WERI-Rb-1 (cell line): ENCODE data around the gene FLOT1.
A peak's percentile ranks its signal among the peaks of the same experiment; 100 is the strongest.

Source experiments
- DNase-seq: peaks from one replicate; pipeline ENCODE4 v3.0.0-alpha.2; 2020
- H3K27ac ChIP-seq: fragments of 250-450 bp; sonication (Bioruptor Pico); 2 replicates; pipeline ENCODE4 v1.5.1; 2020; ENCODE audit warnings: mild to moderate bottlenecking, moderate library complexity
- H3K27me3 ChIP-seq: fragments of 250-450 bp; sonication (Bioruptor Pico); 2 replicates; pipeline ENCODE4 v1.5.1; 2021; ENCODE audit warnings: mild to moderate bottlenecking, low read depth, moderate library complexity; ENCODE audit not compliant: insufficient read depth, severe bottlenecking
- H3K36me3 ChIP-seq: fragments of 250-450 bp; sonication (Bioruptor Pico); 2 replicates; pipeline ENCODE4 v1.5.1; 2020; ENCODE audit warnings: mild to moderate bottlenecking, moderate library complexity
- H3K4me3 ChIP-seq: 2 replicates; pipeline ENCODE4 v1.5.1; 2011; ENCODE audit warnings: low read depth, mild to moderate bottlenecking, control low read depth, low read length
- H3K9me3 ChIP-seq: fragments of 250-450 bp; sonication (Bioruptor Pico); 2 replicates; pipeline ENCODE4 v1.5.1; 2021; ENCODE audit warnings: mild to moderate bottlenecking, moderate library complexity; ENCODE audit not compliant: severe bottlenecking
- TF ChIP-seq, protein P1 (sequence below): IDR thresholded peaks from 2 replicates; pipeline ENCODE4 v1.5.1; 2011; ENCODE audit warnings: low read depth, mild to moderate bottlenecking, control low read depth, inconsistent platforms, low read length

Gene FLOT1

DNA sequence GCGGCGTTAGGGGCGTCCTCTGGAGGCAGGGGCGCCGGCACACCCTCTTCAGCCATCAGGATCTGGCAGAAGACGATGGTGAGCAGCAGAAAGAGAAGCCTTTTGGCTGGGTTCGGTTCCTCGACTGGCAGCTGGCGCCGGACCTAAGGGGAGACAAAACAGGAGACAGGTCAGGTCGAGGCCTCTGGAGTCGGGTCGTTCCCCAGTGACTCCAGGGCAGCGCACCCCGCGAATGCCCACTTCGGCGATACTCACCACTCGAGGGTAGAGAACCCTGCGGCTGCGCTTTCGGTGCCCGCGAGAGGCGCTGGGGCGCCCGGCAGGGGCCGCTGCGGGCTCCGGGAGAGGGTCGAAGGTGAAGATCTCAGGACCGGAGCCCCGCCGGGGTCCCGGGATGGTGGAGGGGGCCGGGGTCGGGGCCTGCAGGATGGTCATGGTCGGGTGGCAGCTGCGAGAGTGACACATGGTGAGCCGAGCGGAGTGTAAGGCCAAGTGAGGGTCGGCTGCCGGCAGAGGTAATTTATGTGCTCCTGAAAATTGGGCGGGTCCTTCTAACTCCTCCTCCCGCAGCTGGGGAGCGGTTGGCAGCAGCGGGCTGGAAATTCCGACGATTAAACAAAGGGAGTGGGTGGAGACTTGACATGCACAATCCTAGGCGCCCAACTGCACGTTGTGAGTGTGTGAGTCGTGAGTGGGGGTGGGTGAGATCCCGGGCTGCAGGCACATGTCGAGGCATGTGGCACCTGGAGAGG, 1.7 kb upstream of the FLOT1 start, which contains the start of gene IER3:
Gene IER3, minus strand, starts transcription at position 494 of the 752 bp plus-strand sequence. Its CDS starts 29 bp downstream, at position 465.
- Histone ChIP-seq H3K27ac (no peak within 1 kb of the TSS), H3K27me3 (no peaks in the 10 kb centered on the region), H3K36me3 (peaks cover 23% of the 10 kb centered on the region), H3K9me3 (peaks cover 11% of the 10 kb centered on the region), H3K4me3 (no peak within 1 kb of the TSS)
- TF ChIP-seq, protein P1, sequence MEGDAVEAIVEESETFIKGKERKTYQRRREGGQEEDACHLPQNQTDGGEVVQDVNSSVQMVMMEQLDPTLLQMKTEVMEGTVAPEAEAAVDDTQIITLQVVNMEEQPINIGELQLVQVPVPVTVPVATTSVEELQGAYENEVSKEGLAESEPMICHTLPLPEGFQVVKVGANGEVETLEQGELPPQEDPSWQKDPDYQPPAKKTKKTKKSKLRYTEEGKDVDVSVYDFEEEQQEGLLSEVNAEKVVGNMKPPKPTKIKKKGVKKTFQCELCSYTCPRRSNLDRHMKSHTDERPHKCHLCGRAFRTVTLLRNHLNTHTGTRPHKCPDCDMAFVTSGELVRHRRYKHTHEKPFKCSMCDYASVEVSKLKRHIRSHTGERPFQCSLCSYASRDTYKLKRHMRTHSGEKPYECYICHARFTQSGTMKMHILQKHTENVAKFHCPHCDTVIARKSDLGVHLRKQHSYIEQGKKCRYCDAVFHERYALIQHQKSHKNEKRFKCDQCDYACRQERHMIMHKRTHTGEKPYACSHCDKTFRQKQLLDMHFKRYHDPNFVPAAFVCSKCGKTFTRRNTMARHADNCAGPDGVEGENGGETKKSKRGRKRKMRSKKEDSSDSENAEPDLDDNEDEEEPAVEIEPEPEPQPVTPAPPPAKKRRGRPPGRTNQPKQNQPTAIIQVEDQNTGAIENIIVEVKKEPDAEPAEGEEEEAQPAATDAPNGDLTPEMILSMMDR: no peak
- no peak for DNase-seq

DNA sequence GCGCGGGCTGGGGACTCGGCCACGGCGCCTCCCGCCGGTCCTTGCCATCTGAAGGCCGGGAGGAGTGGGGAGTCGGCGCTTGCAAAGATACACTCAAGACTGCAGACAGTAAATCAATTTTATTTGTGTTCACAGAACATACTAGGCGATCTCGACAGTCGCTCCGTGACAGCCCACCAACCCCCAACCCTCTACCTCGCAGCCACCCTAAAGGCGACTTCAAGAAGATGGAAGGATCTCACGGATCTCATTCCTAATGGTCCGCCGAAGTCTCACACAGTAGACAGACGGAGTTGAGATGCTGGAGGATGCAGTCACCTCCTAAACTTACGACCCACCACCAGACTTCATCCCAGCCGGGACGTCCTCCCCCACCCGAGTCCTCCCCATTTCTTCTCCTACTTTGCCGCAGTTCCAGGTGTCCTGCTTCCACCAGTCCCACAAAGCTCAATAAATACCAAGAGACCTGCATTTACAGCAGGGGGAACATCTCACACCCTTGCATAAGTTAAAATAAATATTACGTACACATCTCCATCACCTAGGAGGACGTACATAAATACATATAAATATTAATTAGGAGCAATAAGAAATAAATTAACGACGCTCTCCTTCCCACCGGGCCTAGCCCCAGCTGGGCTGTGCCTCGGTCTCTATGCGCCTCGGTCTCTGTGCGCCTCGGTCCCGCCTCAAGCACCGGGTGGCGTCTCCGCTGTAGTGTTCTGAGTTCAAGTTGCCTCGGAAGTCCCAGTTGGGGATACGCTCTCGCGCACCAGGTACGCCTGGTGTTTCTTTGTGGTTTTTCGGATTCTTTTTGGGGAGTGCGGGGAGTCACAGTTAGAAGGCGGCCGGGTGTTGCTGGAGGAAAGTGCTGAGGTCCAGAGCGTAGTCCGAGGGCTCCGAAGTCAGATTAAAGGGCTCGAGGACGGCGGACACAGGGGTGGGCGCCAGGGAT, 889 bp upstream of the FLOT1 start:
- H3K4me3 ChIP-seq: no peak overlapping the region
- peaks cover 11% of the 10 kb centered on the region for H3K9me3 ChIP-seq
- peak overlapping the region; percentile 86 for H3K27ac ChIP-seq
- peaks cover 31% of the 10 kb centered on the region for H3K36me3 ChIP-seq
- DNase-seq: no peak
- no peaks in the 10 kb centered on the region for H3K27me3 ChIP-seq
- TF ChIP-seq, protein P1: no peak

DNA sequence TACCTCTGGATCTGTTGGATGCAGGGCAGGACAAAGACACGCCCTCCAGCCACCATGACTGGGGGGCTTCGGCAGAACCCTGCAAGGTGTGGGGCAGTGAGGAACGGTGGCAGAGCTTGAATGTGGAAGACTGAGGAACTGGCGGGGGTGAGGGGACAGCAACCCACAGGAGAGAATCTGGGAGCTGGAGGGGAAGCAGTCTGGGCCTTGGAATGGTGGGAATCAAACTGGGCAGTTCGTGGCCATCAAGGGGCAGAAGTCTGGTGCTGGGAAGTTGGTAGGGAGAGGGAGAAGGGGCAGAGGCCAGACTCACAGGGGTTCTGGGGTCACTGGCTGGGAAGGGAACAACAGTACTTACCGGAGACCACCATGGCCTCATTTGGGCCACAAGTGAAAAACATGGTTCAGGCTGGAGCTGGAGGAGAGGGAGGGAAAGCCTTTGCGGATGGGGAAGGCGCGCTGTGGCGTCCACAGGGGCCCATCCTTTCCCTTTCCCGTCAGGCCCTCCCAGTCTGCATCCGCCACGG, 635 bp downstream of the FLOT1 start:
- TF ChIP-seq, protein P1: no peak
- H3K27me3 ChIP-seq: no peaks in the 10 kb centered on the region
- peaks cover 11% of the 10 kb centered on the region for H3K9me3 ChIP-seq
- H3K4me3 ChIP-seq: peak overlapping the region; percentile 76
- peak overlapping the region; percentile 86 for H3K27ac ChIP-seq
- DNase-seq: no peak
- H3K36me3 ChIP-seq: peaks cover 47% of the 10 kb centered on the region

DNA sequence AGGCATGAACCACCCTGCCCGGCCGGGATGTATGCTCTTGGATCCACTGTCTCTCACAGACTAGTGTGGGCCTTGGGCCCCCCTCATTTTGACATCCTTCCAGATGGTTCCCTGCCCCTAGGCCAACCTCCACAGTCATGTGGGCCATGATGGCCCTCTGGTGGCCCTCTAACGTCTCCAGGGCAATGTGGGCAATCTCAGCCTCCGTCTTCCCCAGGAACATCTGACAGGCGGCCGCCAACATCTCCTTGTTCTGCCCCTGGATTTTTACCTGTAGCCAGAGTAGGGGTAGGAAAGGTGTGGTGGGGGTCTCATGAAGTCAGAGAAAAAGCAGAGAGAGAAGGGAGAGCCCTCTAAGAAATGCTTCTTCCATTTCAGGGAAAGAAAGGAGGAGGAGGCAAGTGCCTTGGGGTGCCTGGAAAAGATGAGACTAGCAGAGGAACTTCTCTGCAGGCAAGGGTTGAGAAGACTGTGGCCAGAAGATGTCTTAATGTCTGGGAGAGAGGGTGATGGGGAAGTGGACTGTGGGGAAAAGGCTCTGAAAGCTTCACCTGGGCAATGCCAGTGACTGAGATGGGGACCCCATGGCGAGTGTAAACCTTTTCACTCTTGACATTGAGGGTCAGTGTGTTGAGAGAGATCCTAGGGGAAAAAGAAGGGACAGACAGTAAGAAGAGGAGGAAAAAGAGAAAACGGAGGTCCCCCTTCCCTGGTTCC, 1.3 kb downstream of the FLOT1 start:
- TF ChIP-seq, protein P1: 0 out of 2 replicates have a peak, but pooled peaks have one; percentile 2
- peak overlapping the region; percentile 76 for H3K4me3 ChIP-seq
- peaks cover 11% of the 10 kb centered on the region for H3K9me3 ChIP-seq
- DNase-seq: no peak
- peak overlapping the region; percentile 86 for H3K27ac ChIP-seq
- H3K36me3 ChIP-seq: peaks cover 53% of the 10 kb centered on the region
- H3K27me3 ChIP-seq: no peaks in the 10 kb centered on the region

DNA sequence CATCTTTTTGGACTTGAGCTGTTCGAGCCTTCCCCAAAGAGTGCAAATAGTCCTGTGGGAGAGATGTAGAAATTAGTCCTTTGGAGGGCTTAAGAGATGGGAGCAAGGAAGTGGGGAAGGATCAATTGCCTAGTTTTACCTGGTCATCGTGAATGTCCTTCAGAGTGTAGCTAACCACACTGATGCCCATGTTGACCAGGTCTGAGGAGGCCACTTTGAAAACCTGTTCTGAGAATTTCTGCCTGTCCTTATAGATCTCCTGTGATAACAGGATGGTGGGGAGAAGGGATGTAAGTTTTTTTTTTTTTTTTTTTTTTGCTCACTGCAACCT, 2.0 kb downstream of the FLOT1 start:
- no peak for DNase-seq
- TF ChIP-seq, protein P1: no peak
- Histone ChIP-seq H3K27ac (no peak overlapping the region; the same call in 1 of the 2 replicates), H3K27me3 (no peaks in the 10 kb centered on the region), H3K9me3 (peaks cover 11% of the 10 kb centered on the region), H3K4me3 (no peak overlapping the region), H3K36me3 (peaks cover 60% of the 10 kb centered on the region)
